Thyroid gland (tissue), 4 donors: ENCODE data around the gene DRC3.

Experiments
- POLR2A ChIP-seq, 2 donors: fragments of 450-650 bp; IDR thresholded peaks; one replicate each; pipeline ENCODE4 v1.6.1; 2017; ENCODE audit warnings: antibody characterized with exemption in 2 of 2, mild to moderate bottlenecking in 2 of 2, moderate library complexity in 1 of 2
- TF ChIP-seq, protein P1 (sequence below), 6 experiments: fragments of 200-600 bp in 3 of 6; fragments of 450-650 bp in 3 of 6; sonication (generic) in 3 of 6; IDR thresholded peaks; one replicate each; pipeline ENCODE4 v1.5.1; 2016 to 2019; ENCODE audit warnings: antibody characterized with exemption in 6 of 6, mild to moderate bottlenecking in 2 of 6, inconsistent platforms in 1 of 6, moderate library complexity in 1 of 6

DNA sequence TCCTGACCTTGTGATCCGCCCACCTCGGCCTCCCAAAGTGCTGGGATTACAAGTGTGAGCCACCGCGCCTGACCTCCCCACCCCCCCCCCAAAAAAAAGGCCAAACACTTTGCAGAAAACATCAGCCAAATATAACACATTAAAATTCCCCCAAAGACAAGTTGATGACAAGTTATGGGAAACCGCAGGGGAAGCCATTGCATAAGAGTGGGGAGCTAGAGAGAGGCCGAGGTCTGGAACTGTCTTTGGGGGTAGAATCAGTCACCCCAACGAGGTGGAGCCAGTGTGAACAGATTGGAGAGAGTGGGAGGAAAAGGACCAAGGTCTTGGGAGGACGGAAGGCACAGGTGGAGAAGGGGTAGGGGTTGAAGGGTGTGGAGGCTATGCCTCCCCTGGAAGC, 2.8 kb downstream of the DRC3 start:
- TF ChIP-seq, protein P1, sequence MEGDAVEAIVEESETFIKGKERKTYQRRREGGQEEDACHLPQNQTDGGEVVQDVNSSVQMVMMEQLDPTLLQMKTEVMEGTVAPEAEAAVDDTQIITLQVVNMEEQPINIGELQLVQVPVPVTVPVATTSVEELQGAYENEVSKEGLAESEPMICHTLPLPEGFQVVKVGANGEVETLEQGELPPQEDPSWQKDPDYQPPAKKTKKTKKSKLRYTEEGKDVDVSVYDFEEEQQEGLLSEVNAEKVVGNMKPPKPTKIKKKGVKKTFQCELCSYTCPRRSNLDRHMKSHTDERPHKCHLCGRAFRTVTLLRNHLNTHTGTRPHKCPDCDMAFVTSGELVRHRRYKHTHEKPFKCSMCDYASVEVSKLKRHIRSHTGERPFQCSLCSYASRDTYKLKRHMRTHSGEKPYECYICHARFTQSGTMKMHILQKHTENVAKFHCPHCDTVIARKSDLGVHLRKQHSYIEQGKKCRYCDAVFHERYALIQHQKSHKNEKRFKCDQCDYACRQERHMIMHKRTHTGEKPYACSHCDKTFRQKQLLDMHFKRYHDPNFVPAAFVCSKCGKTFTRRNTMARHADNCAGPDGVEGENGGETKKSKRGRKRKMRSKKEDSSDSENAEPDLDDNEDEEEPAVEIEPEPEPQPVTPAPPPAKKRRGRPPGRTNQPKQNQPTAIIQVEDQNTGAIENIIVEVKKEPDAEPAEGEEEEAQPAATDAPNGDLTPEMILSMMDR (IDR thresholded peaks at IDR 0.05): no peak
- TF ChIP-seq POLR2A (IDR thresholded peaks at IDR 0.05): no peak
